HG02759 (cell line): ENCODE data around the gene KRT28.
"Not testable (repeated sequence)": the region's sequence is repeated elsewhere in the genome, so short reads cannot be mapped to it uniquely, and the experiment has no call there.

Source experiments
- ATAC-seq: cut with Tn5 transposase; IDR thresholded peaks from one replicate; pipeline ENCODE4 v1.9.1; 2021; ENCODE audit warnings: mild to moderate bottlenecking, moderate library complexity; ENCODE audit not compliant: unreplicated experiment

The KRT28 gene

GRCh38 chr17:40818733-40819527 lies 19.2 kb upstream of the KRT28 start:
- ATAC-seq: peak; percentile 91

DNA sequence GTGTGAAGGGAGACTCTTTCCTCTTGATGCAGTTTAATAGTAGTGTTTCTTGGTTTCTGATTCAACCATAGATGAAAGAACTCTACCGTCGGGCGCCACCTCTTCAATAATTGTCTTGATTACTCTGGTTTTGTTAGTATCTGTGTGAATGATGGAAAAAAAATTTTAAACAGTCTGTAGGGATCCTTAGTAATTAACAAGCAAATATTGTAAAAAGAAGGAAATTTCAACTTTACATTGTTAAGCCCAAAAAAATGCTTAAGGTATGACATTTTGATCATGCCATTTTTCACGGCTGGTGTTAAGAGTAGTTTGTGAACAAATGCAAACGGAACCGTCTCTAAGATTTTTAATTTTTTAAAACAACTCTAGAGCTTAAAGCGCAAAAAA lies 18.6 kb upstream of the KRT28 start:
- no peak for ATAC-seq

GRCh38 chr17:40817103-40817682 lies 17.4 kb upstream of the KRT28 start:
- ATAC-seq: no peak

DNA sequence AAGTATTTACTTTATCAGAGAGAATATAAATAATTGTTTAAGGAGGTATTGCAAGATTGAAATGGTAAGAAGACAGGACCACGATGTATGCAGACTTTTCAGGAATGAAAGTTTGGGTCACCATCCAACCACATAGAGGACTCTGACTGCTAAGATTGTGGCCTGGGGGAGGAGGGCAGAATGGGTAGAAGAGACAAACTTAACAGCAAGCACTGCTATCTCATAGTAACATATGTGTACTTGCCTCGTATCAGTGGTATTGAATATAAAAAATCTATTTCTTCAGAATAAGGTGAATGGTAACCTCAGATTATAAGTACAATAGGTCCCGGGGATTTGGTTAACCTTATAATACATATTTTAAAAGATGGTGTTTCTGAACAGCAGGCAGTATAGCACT lies 16.8 kb upstream of the KRT28 start:
- no peak for ATAC-seq

- ATAC-seq: no peak
Observed at GRCh38 chr17:40815381-40815780, 15.6 kb upstream of the KRT28 start.

GRCh38 chr17:40814657-40815056 lies 14.9 kb upstream of the KRT28 start:
- ATAC-seq: not testable (repeated sequence)

- no peak for ATAC-seq
Observed at GRCh38 chr17:40813804-40814203, 14.0 kb upstream of the KRT28 start.

DNA sequence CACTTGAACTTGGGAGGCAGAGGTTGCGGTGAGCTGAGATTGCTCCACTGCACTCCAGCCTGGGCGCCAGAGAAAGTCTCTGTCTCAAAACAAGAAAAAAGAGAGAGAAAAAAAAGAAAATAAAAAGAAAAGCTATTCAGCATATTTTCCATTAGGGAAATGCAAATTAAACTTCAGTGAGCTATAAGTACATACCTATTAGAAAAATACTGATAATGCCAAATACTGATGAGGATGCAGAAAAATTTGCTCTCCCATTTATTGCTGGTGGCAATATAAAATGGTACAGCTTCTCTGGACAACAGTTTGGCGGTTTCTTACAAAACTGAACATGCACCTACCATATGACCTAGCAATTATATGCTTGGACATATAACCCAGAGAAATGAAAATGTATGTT lies 12.9 kb upstream of the KRT28 start:
- no peak for ATAC-seq

GRCh38 chr17:40810494-40810893 lies 10.7 kb upstream of the KRT28 start:
- ATAC-seq: no peak

GRCh38 chr17:40809721-40810421 lies 10.1 kb upstream of the KRT28 start:
- ATAC-seq: no peak

DNA sequence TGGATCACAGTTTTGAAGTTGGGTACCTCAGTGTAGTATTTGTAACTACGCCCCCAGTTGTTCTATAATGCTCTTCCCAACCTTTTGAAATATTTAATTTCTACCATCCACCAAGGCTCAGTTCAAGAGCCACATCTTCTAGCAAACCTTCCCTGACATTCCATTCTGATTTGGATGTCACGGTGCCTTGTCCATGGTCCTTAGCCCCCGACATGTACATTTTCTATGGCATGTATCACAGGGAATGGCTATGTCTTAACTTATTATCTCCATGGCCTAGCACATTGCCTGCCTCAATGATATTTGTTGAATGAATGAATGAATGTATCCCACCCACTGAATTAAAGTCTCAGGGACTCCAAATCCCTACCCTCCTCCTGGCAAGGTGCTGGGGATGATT lies 6.4 kb upstream of the KRT28 start:
- ATAC-seq: no peak

DNA sequence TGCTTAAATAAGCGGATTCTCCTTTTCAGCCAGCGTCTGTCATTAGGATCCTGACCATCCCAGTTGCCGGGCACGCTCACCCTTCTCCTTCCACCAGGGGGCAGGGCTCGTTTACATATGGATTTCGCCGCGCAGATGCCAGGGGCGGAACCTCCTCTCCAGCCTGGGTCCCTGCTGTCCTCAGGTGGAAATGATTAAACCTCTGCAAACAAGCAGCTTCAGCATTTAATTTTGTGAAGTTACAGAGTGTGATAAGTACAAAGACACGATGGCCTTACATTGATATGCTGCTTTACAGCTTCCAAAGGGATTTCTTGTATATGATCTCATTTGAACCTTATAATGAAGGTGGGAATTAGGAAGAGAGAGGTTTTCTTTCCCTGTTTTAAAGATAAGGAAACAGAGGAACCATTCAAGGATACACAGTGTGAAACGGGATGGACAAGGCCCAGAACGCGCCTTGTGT lies 3.9 kb upstream of the KRT28 start:
- peak; percentile 45 for ATAC-seq

DNA sequence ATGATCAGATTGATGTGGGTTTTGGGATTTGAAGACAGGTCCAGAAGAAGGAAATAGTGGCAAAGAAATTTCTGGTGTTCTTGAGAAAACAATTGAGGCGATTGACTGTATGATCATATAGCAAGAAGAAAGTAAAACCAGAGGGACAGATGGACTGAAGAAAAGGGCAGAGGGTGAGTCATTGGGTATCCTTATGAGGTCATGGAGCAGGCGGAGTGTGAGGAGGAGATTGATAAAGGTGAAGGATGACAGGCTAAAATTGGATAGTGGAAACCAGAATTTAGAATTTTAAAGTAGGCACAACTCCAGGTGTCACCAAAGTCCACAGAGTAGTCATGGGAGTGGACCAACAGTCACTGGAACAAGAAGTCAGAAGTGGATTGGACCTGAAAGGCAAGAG lies 1.4 kb upstream of the KRT28 start:
- no peak for ATAC-seq

- no peak for ATAC-seq
Observed at GRCh38 chr17:40800381-40800780, 622 bp upstream of the KRT28 start.

DNA sequence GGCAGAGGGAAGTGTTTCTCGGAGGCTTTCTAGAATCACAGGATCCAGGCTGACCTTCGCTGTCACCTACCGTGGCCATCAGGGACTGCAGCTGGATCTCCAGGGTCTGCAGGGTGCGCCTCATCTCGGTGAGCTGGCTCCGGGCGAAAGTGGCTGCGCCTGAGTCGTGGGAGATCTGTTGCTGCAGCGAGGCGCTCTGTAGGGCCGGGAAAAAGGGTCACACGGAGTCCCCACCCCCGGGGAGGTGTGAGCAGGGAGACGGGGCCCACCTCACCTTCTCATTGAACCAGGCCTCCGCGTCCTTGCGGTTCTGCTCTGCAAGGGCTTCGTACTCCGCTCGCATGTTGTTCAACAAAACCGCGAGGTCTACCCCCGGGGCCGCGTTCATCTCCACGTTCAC lies 2.9 kb downstream of the KRT28 start:
- no peak for ATAC-seq

DNA sequence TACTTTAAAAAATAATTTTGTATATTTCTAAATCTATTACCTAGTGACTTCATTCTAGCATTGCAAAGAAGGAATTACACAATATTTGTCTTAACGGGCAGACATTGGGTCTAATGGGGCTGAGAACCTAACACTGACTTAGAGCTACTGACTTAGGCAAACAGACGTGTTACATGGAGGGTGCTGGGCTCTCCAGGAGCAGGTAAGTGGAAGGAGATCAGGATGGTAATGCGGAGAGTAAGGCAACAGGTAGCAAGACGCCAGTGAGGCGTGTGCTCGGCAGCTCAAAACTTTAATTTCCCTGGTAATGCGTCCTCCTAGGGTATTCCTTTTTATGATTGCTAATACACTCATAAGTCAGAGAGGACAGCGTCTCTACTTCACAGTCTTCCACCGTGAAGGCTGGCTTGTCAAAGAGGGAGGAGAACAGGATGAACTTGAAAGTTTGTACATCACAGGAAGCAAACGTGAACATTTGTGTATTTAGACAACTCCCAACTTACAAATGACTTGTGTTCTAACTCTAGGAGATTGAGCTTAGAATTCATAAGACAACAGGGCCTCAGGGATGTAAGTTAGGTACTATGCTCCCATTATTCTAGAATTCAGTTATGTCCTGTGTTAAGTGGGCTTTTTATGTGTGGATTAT lies 4.6 kb downstream of the KRT28 start:
- ATAC-seq: no peak

GRCh38 chr17:40794466-40794865 lies 5.3 kb downstream of the KRT28 start:
- no peak for ATAC-seq

DNA sequence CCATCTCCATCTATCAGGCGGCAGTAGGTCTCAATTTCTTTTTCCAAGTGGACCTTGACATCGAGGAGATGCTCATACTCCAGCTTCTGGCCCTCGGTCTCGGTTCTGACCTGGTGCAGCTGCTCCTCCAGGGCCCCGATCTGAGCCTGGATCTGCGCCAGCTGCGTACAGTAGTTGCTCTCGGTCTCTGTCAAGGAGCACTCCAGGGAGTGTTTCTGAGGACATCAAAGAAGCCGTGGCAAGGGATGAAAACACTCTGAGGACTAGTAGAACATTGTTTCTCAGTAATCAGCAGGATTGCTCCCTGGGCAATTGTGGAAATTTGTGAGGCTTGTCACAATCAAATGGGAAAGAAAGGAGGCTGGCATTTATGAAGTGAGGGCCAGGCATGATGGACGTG lies 5.9 kb downstream of the KRT28 start:
- ATAC-seq: no peak

- ATAC-seq: no peak
Observed at GRCh38 chr17:40791787-40792436, 7.8 kb downstream of the KRT28 start.

DNA sequence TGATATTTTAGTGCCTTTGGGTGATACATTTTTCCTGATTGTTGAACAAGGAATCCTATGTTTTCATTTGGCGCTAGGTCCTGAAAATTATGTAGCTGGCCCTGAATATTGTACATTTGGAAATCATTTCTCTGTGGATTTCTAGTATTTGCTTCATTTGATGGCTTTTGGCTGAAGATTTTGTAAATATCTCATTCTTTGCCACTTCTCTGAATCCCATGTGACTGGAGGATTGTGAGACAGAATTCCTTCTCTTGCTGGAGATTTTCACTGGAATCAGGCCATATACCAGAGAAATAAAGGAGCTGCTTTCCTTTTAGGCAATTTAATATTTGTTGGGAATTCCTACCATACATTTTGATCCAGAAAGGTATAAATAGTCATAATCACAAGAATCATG lies 8.6 kb downstream of the KRT28 start:
- ATAC-seq: no peak

- no peak for ATAC-seq
Observed at GRCh38 chr17:40782450-40782849, 17.3 kb downstream of the KRT28 start, which contains the start of gene KRT27. KRT27 (minus strand) TSS chr17:40782550; CDS start chr17:40782493, 57 bp downstream.
